ENCODE measurements around the gene PIGS.

PIGS gene

DNA sequence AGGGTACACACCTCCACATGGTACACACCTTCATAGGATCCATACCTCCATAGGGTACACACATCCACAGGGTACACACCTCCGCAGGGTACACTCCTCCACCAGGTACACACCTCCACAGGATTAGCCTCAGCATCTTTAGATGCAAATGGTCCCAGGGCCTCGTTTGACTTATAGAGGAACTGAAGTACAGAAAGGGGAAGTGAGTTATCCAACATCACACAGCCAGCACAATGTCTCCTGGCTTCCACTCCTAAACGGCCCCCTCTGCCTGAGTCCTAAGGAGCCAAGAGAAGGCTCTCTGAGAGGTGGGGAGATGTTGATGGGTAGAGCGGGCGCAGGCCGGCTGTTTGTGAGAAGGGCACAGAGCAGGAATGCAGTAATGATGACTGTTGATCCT lies 53.2 kb downstream of the PIGS start:
- DNase-seq, result no peak

DNA sequence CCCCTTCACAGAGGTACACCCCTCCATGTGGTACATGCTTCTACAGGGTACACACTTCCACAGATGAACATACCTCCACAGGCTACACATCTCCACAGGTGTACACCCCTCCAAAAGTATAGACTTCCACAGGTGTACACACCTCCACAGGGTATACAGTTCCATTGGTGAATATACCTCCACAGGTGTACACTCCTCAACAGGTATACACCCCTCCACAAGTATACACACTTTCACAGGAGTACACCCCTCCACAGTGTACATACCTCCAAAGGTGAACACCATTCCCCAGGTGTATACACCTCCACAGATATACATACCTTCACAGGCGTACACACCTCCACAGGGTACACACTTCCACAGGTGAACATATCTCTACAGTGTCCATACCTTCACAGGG lies 55.8 kb downstream of the PIGS start:
- H4K8ac ChIP-seq (ENCODE audit: low read length), result no peak overlapping the region
- H3K9me3 ChIP-seq (ENCODE audit: control insufficient read depth, low read length), result no peaks in the 10 kb centered on the region
- H3K4me2 ChIP-seq (ENCODE audit: low read length, poor library complexity, severe bottlenecking), result no peak overlapping the region
- H2BK5ac ChIP-seq (ENCODE audit: low read depth, low read length, poor library complexity, severe bottlenecking), result no peak overlapping the region
- H3K18ac ChIP-seq (ENCODE audit: low read depth in 1 of 2, low read length in 2 of 2), result no peak overlapping the region
- H3K27me3 ChIP-seq (ENCODE audit: control insufficient read depth in 1 of 2, insufficient read depth in 1 of 2, low read length in 2 of 2), result peaks cover 65 to 79% of the 10 kb centered on the region in 2 experiments
- H2AK5ac ChIP-seq (ENCODE audit: low read length, severe bottlenecking), result no peak overlapping the region
- H2BK120ac ChIP-seq (ENCODE audit: low read depth, low read length), result no peak overlapping the region
- H3K4me3 ChIP-seq (ENCODE audit: insufficient read depth in 1 of 2, low read depth in 1 of 2, low read length in 2 of 2), result no peak overlapping the region
- H2BK12ac ChIP-seq (ENCODE audit: low read length in 2 of 2), result no peak overlapping the region
- H3K4ac ChIP-seq (ENCODE audit: low read depth in 1 of 2, low read length in 2 of 2), result no peak overlapping the region
- no peak overlapping the region for H3K14ac ChIP-seq (ENCODE audit: low read length in 2 of 2)
- H3K23ac ChIP-seq (ENCODE audit: low read length in 2 of 2), result no peak overlapping the region
- H3K36me3 ChIP-seq (ENCODE audit: control insufficient read depth in 1 of 2, insufficient read depth in 2 of 2, low read depth in 1 of 2, low read length in 2 of 2), result no peaks in the 10 kb centered on the region
- no peak for DNase-seq
- no peak overlapping the region for H2AFZ ChIP-seq (ENCODE audit: low read depth, low read length)
- no peak overlapping the region for H3K27ac ChIP-seq (ENCODE audit: low read length, poor library complexity, severe bottlenecking)
- H3K79me1 ChIP-seq (replicated peaks; ENCODE audit: low read length, poor library complexity, severe bottlenecking), result no peaks in the 10 kb centered on the region
- WGBS, result 92% methylated on average over 1 of the region's 1 CpG
- no peaks in the 10 kb centered on the region for H3K4me1 ChIP-seq (ENCODE audit: control insufficient read depth, insufficient read depth, low read depth, low read length)
- H4K91ac ChIP-seq (ENCODE audit: low read length), result no peak overlapping the region
- H3K9ac ChIP-seq (ENCODE audit: low read length), result no peak overlapping the region
- no peak overlapping the region for H2BK15ac ChIP-seq (ENCODE audit: low read depth, poor library complexity, severe bottlenecking)

More for the DNA sequence above, 53.2 kb downstream of the PIGS start:
- no peaks in the 10 kb centered on the region for H3K36me3 ChIP-seq (ENCODE audit: control insufficient read depth in 1 of 2, insufficient read depth in 2 of 2, low read depth in 1 of 2, low read length in 2 of 2)
- H4K8ac ChIP-seq (ENCODE audit: low read length), result no peak overlapping the region
- no peak overlapping the region for H4K91ac ChIP-seq (ENCODE audit: low read length)
- peaks cover 48 to 68% of the 10 kb centered on the region in 2 experiments for H3K27me3 ChIP-seq (ENCODE audit: control insufficient read depth in 1 of 2, insufficient read depth in 1 of 2, low read length in 2 of 2)
- H3K9me3 ChIP-seq (ENCODE audit: control insufficient read depth, low read length), result no peaks in the 10 kb centered on the region
- no peak overlapping the region for H3K18ac ChIP-seq (ENCODE audit: low read depth in 1 of 2, low read length in 2 of 2)
- no peak overlapping the region for H3K23ac ChIP-seq (ENCODE audit: low read length in 2 of 2)
- H2BK12ac ChIP-seq (ENCODE audit: low read length in 2 of 2), result no peak overlapping the region
- H3K4me1 ChIP-seq (ENCODE audit: control insufficient read depth, insufficient read depth, low read depth, low read length), result peaks cover 9% of the 10 kb centered on the region
- no peak overlapping the region for H3K4me2 ChIP-seq (ENCODE audit: low read length, poor library complexity, severe bottlenecking)
- H3K27ac ChIP-seq (ENCODE audit: low read length, poor library complexity, severe bottlenecking), result no peak overlapping the region
- no peak overlapping the region for H3K4me3 ChIP-seq (ENCODE audit: insufficient read depth in 1 of 2, low read depth in 1 of 2, low read length in 2 of 2)
- H2BK120ac ChIP-seq (ENCODE audit: low read depth, low read length), result no peak overlapping the region
- H2AFZ ChIP-seq (ENCODE audit: low read depth, low read length), result no peak overlapping the region
- 84% methylated on average over 4 of the region's 6 CpGs for WGBS
- H3K14ac ChIP-seq (ENCODE audit: low read length in 2 of 2), result no peak overlapping the region
- H3K79me1 ChIP-seq (replicated peaks; ENCODE audit: low read length, poor library complexity, severe bottlenecking), result no peaks in the 10 kb centered on the region
- H2AK5ac ChIP-seq (ENCODE audit: low read length, severe bottlenecking), result no peak overlapping the region
- no peak overlapping the region for H2BK15ac ChIP-seq (ENCODE audit: low read depth, poor library complexity, severe bottlenecking)
- H3K4ac ChIP-seq (ENCODE audit: low read depth in 1 of 2, low read length in 2 of 2), result no peak overlapping the region
- no peak overlapping the region for H3K9ac ChIP-seq (ENCODE audit: low read length)
- H2BK5ac ChIP-seq (ENCODE audit: low read depth, low read length, poor library complexity, severe bottlenecking), result no peak overlapping the region

DNA sequence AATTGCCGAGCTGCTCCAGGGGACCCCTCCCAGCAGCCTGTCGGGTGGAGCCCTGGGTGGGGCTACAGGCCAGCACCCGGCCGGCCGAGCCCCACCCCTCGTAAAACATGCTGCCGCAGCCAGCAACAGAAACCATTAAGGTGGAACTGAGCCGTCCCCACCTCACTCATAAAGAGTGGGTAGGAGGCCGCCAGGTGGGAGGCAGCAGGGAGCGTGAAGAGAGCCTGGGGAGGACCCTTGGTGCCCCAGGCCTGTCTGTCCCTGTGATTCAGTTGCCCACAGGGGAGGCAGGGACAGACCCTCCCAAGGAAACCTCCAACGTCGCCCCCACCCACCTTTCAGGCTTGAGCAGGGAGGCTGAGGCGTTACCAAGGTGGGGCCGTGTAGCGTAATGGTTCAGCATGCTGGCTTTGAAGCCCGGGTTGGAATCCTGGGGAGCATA lies 56.7 kb downstream of the PIGS start:
- Histone ChIP-seq H2AK5ac (ENCODE audit: low read length, severe bottlenecking) (no peak overlapping the region), H2BK15ac (ENCODE audit: low read depth, poor library complexity, severe bottlenecking) (no peak overlapping the region), H2BK12ac (ENCODE audit: low read length in 2 of 2) (no peak overlapping the region), H3K4ac (ENCODE audit: low read depth in 1 of 2, low read length in 2 of 2) (no peak overlapping the region), H3K4me1 (ENCODE audit: control insufficient read depth, insufficient read depth, low read depth, low read length) (peaks cover 4% of the 10 kb centered on the region), H3K4me2 (ENCODE audit: low read length, poor library complexity, severe bottlenecking) (no peak overlapping the region), H2BK5ac (ENCODE audit: low read depth, low read length, poor library complexity, severe bottlenecking) (no peak overlapping the region), H4K91ac (ENCODE audit: low read length) (no peak overlapping the region), H3K9me3 (ENCODE audit: control insufficient read depth, low read length) (no peaks in the 10 kb centered on the region), H3K27me3 (ENCODE audit: control insufficient read depth in 1 of 2, insufficient read depth in 1 of 2, low read length in 2 of 2) (peaks cover 64 to 82% of the 10 kb centered on the region in 2 experiments), H4K8ac (ENCODE audit: low read length) (no peak overlapping the region), H3K27ac (ENCODE audit: low read length, poor library complexity, severe bottlenecking) (no peak overlapping the region), H3K4me3 (ENCODE audit: insufficient read depth in 1 of 2, low read depth in 1 of 2, low read length in 2 of 2) (no peak overlapping the region), H3K14ac (ENCODE audit: low read length in 2 of 2) (no peak overlapping the region), H2AFZ (ENCODE audit: low read depth, low read length) (no peak overlapping the region), H3K23ac (ENCODE audit: low read length in 2 of 2) (no peak overlapping the region), H3K9ac (ENCODE audit: low read length) (no peak overlapping the region), H3K18ac (ENCODE audit: low read depth in 1 of 2, low read length in 2 of 2) (no peak overlapping the region), H2BK120ac (ENCODE audit: low read depth, low read length) (no peak overlapping the region), H3K79me1 (replicated peaks; ENCODE audit: low read length, poor library complexity, severe bottlenecking) (no peaks in the 10 kb centered on the region), H3K36me3 (ENCODE audit: control insufficient read depth in 1 of 2, insufficient read depth in 2 of 2, low read depth in 1 of 2, low read length in 2 of 2) (no peaks in the 10 kb centered on the region)
- WGBS, result 76% methylated on average over 16 of the region's 16 CpGs
- no peak for DNase-seq

DNA sequence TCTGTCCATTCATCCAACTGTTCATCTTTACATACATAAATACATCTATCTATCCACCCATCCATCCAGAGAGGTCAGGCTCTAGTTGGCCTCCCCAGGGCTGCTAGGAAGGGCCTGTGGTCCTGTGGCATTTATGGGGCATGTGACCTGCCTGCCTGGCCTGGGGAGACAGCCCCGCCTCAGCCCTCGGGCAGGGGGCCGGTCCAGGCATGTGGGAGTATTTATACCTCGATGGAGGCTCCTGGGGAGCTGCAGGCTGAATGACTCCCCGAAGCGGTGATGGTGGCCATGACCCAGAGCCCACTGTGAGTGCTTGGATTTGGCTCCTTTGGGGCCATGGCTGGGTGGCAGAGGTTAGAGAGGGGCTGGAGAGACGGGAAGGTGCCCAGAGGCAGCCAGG lies 57.8 kb downstream of the PIGS start:
- Histone ChIP-seq H3K4me1 (ENCODE audit: control insufficient read depth, insufficient read depth, low read depth, low read length) (peaks cover 4% of the 10 kb centered on the region), H2AK5ac (ENCODE audit: low read length, severe bottlenecking) (no peak overlapping the region), H3K27ac (ENCODE audit: low read length, poor library complexity, severe bottlenecking) (no peak overlapping the region), H3K14ac (ENCODE audit: low read length in 2 of 2) (no peak overlapping the region), H3K9me3 (ENCODE audit: control insufficient read depth, low read length) (no peaks in the 10 kb centered on the region), H2AFZ (ENCODE audit: low read depth, low read length) (no peak overlapping the region), H3K4me2 (ENCODE audit: low read length, poor library complexity, severe bottlenecking) (no peak overlapping the region), H3K23ac (ENCODE audit: low read length in 2 of 2) (no peak overlapping the region), H3K18ac (ENCODE audit: low read depth in 1 of 2, low read length in 2 of 2) (no peak overlapping the region), H2BK5ac (ENCODE audit: low read depth, low read length, poor library complexity, severe bottlenecking) (no peak overlapping the region), H4K91ac (ENCODE audit: low read length) (no peak overlapping the region), H2BK15ac (ENCODE audit: low read depth, poor library complexity, severe bottlenecking) (no peak overlapping the region), H3K4ac (ENCODE audit: low read depth in 1 of 2, low read length in 2 of 2) (no peak overlapping the region), H3K27me3 (ENCODE audit: control insufficient read depth in 1 of 2, insufficient read depth in 1 of 2, low read length in 2 of 2) (peaks cover 68 to 84% of the 10 kb centered on the region in 2 experiments), H3K9ac (ENCODE audit: low read length) (no peak overlapping the region), H2BK12ac (ENCODE audit: low read length in 2 of 2) (no peak overlapping the region), H4K8ac (ENCODE audit: low read length) (no peak overlapping the region), H3K4me3 (ENCODE audit: insufficient read depth in 1 of 2, low read depth in 1 of 2, low read length in 2 of 2) (no peak overlapping the region), H3K36me3 (ENCODE audit: control insufficient read depth in 1 of 2, insufficient read depth in 2 of 2, low read depth in 1 of 2, low read length in 2 of 2) (no peaks in the 10 kb centered on the region), H2BK120ac (ENCODE audit: low read depth, low read length) (no peak overlapping the region), H3K79me1 (replicated peaks; ENCODE audit: low read length, poor library complexity, severe bottlenecking) (no peaks in the 10 kb centered on the region)
- DNase-seq, result no peak
- 81% methylated on average over 7 of the region's 7 CpGs for WGBS

Data from mesenchymal stem cell (in vitro differentiated cells and primary cell).